Smooth muscle cell (in vitro differentiated cells): ENCODE results near the gene CLDN6. TPM values are rescaled to one million over a fixed set of nuclear protein-coding genes. Genes with fewer than 3 reads are reported as not detected.

Experiments used
- DNase-seq: peaks from one replicate; lab custom pipeline; 2025; ENCODE audit not compliant: unreplicated experiment; lab: John Stamatoyannopoulos, UW
- H2AFZ ChIP-seq: fragments of 200-600 bp; sonication (generic); 2 replicates; pipeline ENCODE4 v1.6.0; 2016; ENCODE audit warnings: antibody characterized with exemption, low read depth, mild to moderate bottlenecking
- H3F3A ChIP-seq: fragments of 200-600 bp; sonication (generic); 2 replicates; pipeline ENCODE4 v1.6.0; 2017; ENCODE audit warnings: antibody characterized with exemption, low read depth
- H3K27ac ChIP-seq: fragments of 200-600 bp; sonication (generic); 2 replicates; pipeline ENCODE4 v1.5.1; 2016; ENCODE audit warnings: low read depth, mild to moderate bottlenecking
- H3K27me3 ChIP-seq: fragments of 200-600 bp; sonication (generic); 2 replicates; pipeline ENCODE4 v1.6.1; 2016; ENCODE audit warnings: low read depth, mild to moderate bottlenecking
- H3K36me3 ChIP-seq: fragments of 200-600 bp; sonication (generic); 2 replicates; pipeline ENCODE4 v1.5.1; 2016; ENCODE audit warnings: low read depth
- H3K4me1 ChIP-seq: fragments of 200-600 bp; sonication (generic); 2 replicates; pipeline ENCODE4 v1.5.1; 2016; ENCODE audit warnings: low read depth
- H3K4me2 ChIP-seq: fragments of 200-600 bp; sonication (generic); 2 replicates; pipeline ENCODE4 v1.6.0; 2016; ENCODE audit warnings: mild to moderate bottlenecking
- H3K4me3 ChIP-seq: fragments of 200-600 bp; sonication (generic); 2 replicates; pipeline ENCODE4 v1.5.1; 2016; ENCODE audit warnings: mild to moderate bottlenecking
- H3K79me2 ChIP-seq: fragments of 200-600 bp; sonication (generic); 2 replicates; pipeline ENCODE4 v1.6.0; 2016; ENCODE audit warnings: low read depth, mild to moderate bottlenecking
- H3K9ac ChIP-seq: fragments of 200-600 bp; sonication (generic); 2 replicates; pipeline ENCODE4 v1.6.0; 2016; ENCODE audit warnings: low read depth
- H3K9me3 ChIP-seq: fragments of 200-600 bp; sonication (generic); replicated peaks from 2 replicates; pipeline ENCODE4 v1.5.1; 2016; ENCODE audit warnings: low read depth
- H4K20me1 ChIP-seq: fragments of 200-600 bp; sonication (generic); 2 replicates; pipeline ENCODE4 v1.6.0; 2016; ENCODE audit warnings: low read depth
- WGBS: methylation state at CpG from one replicate; pipeline ENCODE4 v1.1.7; 2016; ENCODE audit warnings: low lambda C conversion rate; 5-methylcytosine and 5-hydroxymethylcytosine counted together
- polyA plus RNA-seq: library from polyadenylated mRNA; unstranded; fragments of >200 nt; fragmentation: Nextera tagmentation; extraction: Ambion mirVana; gene quantifications from 2 replicates; pipeline ENCODE4 v1.2.1, GENCODE V29; 2016
- total RNA-seq: library from RNA; depleted of rRNA; stranded (reverse); fragments of >200 nt; gene quantifications from 2 replicates; pipeline ENCODE4 v1.2.3, GENCODE V29; 2014
- TF ChIP-seq, protein P1 (sequence below): fragments of 200-600 bp; sonication (generic); IDR thresholded peaks from 2 replicates; pipeline ENCODE4 v1.5.1; 2017; ENCODE audit warnings: borderline replicate concordance, mild to moderate bottlenecking, antibody characterized with exemption; ENCODE audit not compliant: insufficient read depth, poor library complexity, severe bottlenecking

Gene CLDN6
- total and polyA plus RNA-seq, 2 experiments from 2014 or later: 55.4 to 113 TPM

GRCh38 chr16:3051009-3051408 lies 33.0 kb upstream of the CLDN6 start:
- no peaks in the 10 kb centered on the region for H3F3A ChIP-seq
- peaks cover 36% of the 10 kb centered on the region for H3K27me3 ChIP-seq
- H3K36me3 ChIP-seq: no peaks in the 10 kb centered on the region
- 88% methylated on average over 4 of the region's 4 CpGs for WGBS
- no peaks in the 10 kb centered on the region for H3K79me2 ChIP-seq
- H3K9ac ChIP-seq: no peak overlapping the region
- TF ChIP-seq, protein P1, sequence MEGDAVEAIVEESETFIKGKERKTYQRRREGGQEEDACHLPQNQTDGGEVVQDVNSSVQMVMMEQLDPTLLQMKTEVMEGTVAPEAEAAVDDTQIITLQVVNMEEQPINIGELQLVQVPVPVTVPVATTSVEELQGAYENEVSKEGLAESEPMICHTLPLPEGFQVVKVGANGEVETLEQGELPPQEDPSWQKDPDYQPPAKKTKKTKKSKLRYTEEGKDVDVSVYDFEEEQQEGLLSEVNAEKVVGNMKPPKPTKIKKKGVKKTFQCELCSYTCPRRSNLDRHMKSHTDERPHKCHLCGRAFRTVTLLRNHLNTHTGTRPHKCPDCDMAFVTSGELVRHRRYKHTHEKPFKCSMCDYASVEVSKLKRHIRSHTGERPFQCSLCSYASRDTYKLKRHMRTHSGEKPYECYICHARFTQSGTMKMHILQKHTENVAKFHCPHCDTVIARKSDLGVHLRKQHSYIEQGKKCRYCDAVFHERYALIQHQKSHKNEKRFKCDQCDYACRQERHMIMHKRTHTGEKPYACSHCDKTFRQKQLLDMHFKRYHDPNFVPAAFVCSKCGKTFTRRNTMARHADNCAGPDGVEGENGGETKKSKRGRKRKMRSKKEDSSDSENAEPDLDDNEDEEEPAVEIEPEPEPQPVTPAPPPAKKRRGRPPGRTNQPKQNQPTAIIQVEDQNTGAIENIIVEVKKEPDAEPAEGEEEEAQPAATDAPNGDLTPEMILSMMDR: no peak
- no peak overlapping the region for H3K4me3 ChIP-seq
- no peaks in the 10 kb centered on the region for H3K9me3 ChIP-seq
- H3K4me1 ChIP-seq: peaks cover 2% of the 10 kb centered on the region
- no peak overlapping the region for H3K27ac ChIP-seq
- H3K4me2 ChIP-seq: no peak overlapping the region
- no peaks in the 10 kb centered on the region for H4K20me1 ChIP-seq
- no peak overlapping the region for H2AFZ ChIP-seq
- no peak for DNase-seq

DNA sequence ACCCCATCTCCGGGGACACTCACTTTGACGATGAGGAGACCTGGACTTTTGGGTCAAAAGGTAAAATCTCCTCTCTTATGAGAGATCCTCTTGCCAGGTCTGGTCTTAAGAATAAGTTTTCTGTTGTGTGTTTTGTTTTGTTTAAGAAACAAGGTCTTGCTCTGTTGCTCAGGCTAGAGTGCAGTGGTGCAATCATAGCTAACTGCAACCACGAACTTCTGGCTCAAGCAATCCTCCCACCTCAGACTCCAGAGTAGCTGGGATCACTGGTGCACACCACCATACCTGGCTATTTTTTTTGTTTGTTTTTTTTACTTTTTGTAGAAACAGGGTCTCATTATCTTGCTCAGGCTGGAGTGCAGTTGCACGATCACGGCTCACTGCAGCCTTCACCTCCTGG lies 32.5 kb upstream of the CLDN6 start:
- Histone ChIP-seq H2AFZ (no peak overlapping the region), H3F3A (no peaks in the 10 kb centered on the region), H3K4me2 (no peak overlapping the region), H3K4me3 (no peak overlapping the region), H3K27ac (no peak overlapping the region), H3K9ac (no peak overlapping the region), H3K27me3 (peaks cover 41% of the 10 kb centered on the region), H3K36me3 (no peaks in the 10 kb centered on the region), H3K9me3 (no peaks in the 10 kb centered on the region), H4K20me1 (no peaks in the 10 kb centered on the region), H3K79me2 (no peaks in the 10 kb centered on the region), H3K4me1 (peaks cover 5% of the 10 kb centered on the region)
- no peak for DNase-seq
- TF ChIP-seq, protein P1: no peak
- 90% methylated on average over 5 of the region's 5 CpGs for WGBS

DNA sequence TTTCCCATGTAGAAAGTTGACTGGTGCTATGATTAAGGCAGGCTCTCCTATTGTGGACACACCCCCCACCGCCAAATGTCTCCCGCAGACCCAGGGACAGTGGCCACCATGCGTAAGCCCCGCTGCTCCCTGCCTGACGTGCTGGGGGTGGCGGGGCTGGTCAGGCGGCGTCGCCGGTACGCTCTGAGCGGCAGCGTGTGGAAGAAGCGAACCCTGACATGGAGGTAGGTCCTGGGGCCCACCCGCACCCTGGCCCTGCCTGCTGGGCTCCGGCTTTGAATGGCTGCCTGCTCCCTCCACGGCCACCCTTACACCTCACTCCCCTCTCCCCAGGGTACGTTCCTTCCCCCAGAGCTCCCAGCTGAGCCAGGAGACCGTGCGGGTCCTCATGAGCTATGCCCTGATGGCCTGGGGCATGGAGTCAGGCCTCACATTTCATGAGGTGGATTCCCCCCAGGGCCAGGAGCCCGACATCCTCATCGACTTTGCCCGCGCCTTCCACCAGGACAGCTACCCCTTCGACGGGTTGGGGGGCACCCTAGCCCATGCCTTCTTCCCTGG lies 32.0 kb upstream of the CLDN6 start:
- TF ChIP-seq, protein P1: no peak
- Histone ChIP-seq H4K20me1 (no peaks in the 10 kb centered on the region), H3K4me2 (no peak overlapping the region), H3K79me2 (no peaks in the 10 kb centered on the region), H3K9me3 (no peaks in the 10 kb centered on the region), H3F3A (no peaks in the 10 kb centered on the region), H3K27ac (no peak overlapping the region), H3K36me3 (no peaks in the 10 kb centered on the region), H3K27me3 (peaks cover 46% of the 10 kb centered on the region), H3K4me3 (no peak overlapping the region), H3K9ac (no peak overlapping the region), H3K4me1 (peaks cover 9% of the 10 kb centered on the region), H2AFZ (no peak overlapping the region)
- DNase-seq: no peak
- WGBS: 88% methylated on average over 22 of the region's 26 CpGs

DNA sequence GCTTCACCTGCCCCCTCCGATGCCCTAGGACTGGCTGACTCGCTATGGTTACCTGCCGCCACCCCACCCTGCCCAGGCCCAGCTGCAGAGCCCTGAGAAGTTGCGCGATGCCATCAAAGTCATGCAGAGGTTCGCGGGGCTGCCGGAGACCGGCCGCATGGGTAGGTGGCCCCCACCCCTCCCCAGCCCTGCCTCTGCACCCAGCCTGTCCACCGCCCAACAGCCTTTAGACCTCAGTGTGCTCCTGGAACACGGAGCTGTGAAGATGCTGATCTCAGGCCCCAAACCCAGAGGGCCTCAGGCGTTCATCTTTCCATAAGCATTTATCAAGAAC lies 29.4 kb upstream of the CLDN6 start:
- Histone ChIP-seq H3K9ac (no peak overlapping the region), H3K4me1 (peaks cover 11% of the 10 kb centered on the region), H3F3A (no peaks in the 10 kb centered on the region), H3K4me2 (no peak overlapping the region), H3K79me2 (no peaks in the 10 kb centered on the region), H3K27ac (no peak overlapping the region), H4K20me1 (no peaks in the 10 kb centered on the region), H3K36me3 (no peaks in the 10 kb centered on the region), H3K27me3 (peaks cover 73% of the 10 kb centered on the region), H2AFZ (no peak overlapping the region), H3K4me3 (no peak overlapping the region), H3K9me3 (no peaks in the 10 kb centered on the region)
- 29% methylated on average over 13 of the region's 13 CpGs for WGBS
- TF ChIP-seq, protein P1: no peak
- no peak for DNase-seq
